IMR-90 (cell line): ENCODE measurements around the gene ZG16. TPM values are rescaled to one million over a fixed set of nuclear protein-coding genes. Genes with fewer than 3 reads are reported as not detected.

Experiments used
- ATAC-seq: fragments of 200-7000 bp; cut with Tn5 transposase; 2 replicates; pipeline ENCODE4 v1.9.1; 2020; ENCODE audit warnings: low read depth, mild to moderate bottlenecking, moderate library complexity
- BruUV-seq: library from RNA; stranded (reverse); fragments of 400-500 nt; replicated peaks from 2 replicates; lab custom pipeline; 2021; lab: Mats Ljungman, UMichigan
- CTCF ChIA-PET: fragments of 300-600 bp; formaldehyde crosslinking; extraction: SDS; loops from one replicate; lab custom pipeline; 2021; ENCODE audit warnings: antibody characterized with exemption; lab: Yijun Ruan, JAX
- POLR2A ChIA-PET: fragments of 300-600 bp; sonication (Branson Sonifier 250); formaldehyde crosslinking; loops from one replicate; lab custom pipeline; 2022; ENCODE audit warnings: antibody characterized with exemption; ENCODE audit not compliant: unreplicated experiment; lab: Charles Lee
- DNase-seq: peaks from one replicate; pipeline ENCODE4 v3.0.0; 2013
- H2AFZ ChIP-seq: replicated peaks from 2 replicates; pipeline ENCODE3; 2013; ENCODE audit warnings: low read length, mild to moderate bottlenecking; ENCODE audit not compliant: poor library complexity
- H2AK5ac ChIP-seq: 2 replicates; pipeline ENCODE4 v1.6.1; 2013; ENCODE audit warnings: low read depth, low read length, inconsistent platforms
- H2AK9ac ChIP-seq: replicated peaks from 2 replicates; pipeline ENCODE3; 2013; ENCODE audit warnings: mild to moderate bottlenecking, low read depth, low read length, moderate library complexity; ENCODE audit not compliant: poor library complexity
- H2BK120ac ChIP-seq: 2 replicates; pipeline ENCODE4 v1.6.1; 2013; ENCODE audit warnings: low read depth, low read length, inconsistent platforms
- H2BK15ac ChIP-seq: 3 replicates; pipeline ENCODE4 v1.6.1; 2013; ENCODE audit warnings: low read depth, low read length, inconsistent platforms
- H2BK20ac ChIP-seq: 2 replicates; pipeline ENCODE4 v1.6.1; 2013; ENCODE audit warnings: low read depth, mild to moderate bottlenecking, inconsistent platforms, low read length, moderate library complexity
- H2BK5ac ChIP-seq: 2 replicates; pipeline ENCODE4 v1.6.1; 2013; ENCODE audit warnings: mild to moderate bottlenecking, low read depth, low read length, inconsistent platforms; ENCODE audit not compliant: poor library complexity, severe bottlenecking
- H3K14ac ChIP-seq: replicated peaks from 2 replicates; pipeline ENCODE4 v1.6.1; 2013; ENCODE audit warnings: low read depth, low read length, inconsistent platforms
- H3K18ac ChIP-seq: 2 replicates; pipeline ENCODE4 v1.6.1; 2013; ENCODE audit warnings: low read depth, low read length, control low read depth
- H3K23ac ChIP-seq: 2 replicates; pipeline ENCODE4 v1.6.1; 2013; ENCODE audit warnings: low read depth, low read length, inconsistent platforms
- H3K27ac ChIP-seq: 2 replicates; pipeline ENCODE4 v1.5.1; 2013; ENCODE audit warnings: mild to moderate bottlenecking, control low read depth, low read length; ENCODE audit not compliant: insufficient read depth
- H3K27me3 ChIP-seq: 2 replicates; pipeline ENCODE4 v1.6.1; 2013; ENCODE audit warnings: low read length; ENCODE audit not compliant: control insufficient read depth, insufficient read depth
- H3K36me3 ChIP-seq: 2 replicates; pipeline ENCODE4 v1.6.1; 2013; ENCODE audit warnings: low read length, mixed read lengths; ENCODE audit not compliant: control insufficient read depth, insufficient read depth
- H3K4ac ChIP-seq: 2 replicates; pipeline ENCODE4 v1.6.1; 2013; ENCODE audit warnings: low read depth, low read length, inconsistent platforms
- H3K4me1 ChIP-seq: 2 replicates; pipeline ENCODE4 v1.6.1; 2013; ENCODE audit warnings: low read length, mixed read lengths; ENCODE audit not compliant: control insufficient read depth, insufficient read depth
- H3K4me2 ChIP-seq: 2 replicates; pipeline ENCODE4 v1.6.1; 2013; ENCODE audit warnings: low read depth, mild to moderate bottlenecking, control low read depth, low read length, moderate library complexity
- H3K4me3 ChIP-seq: 2 replicates; pipeline ENCODE4 v1.5.1; 2013; ENCODE audit warnings: low read depth, mild to moderate bottlenecking, control low read depth, low read length, moderate library complexity; ENCODE audit not compliant: insufficient read depth
- H3K56ac ChIP-seq: 2 replicates; pipeline ENCODE4 v1.6.1; 2013; ENCODE audit warnings: low read length, inconsistent platforms; ENCODE audit not compliant: insufficient read depth; ENCODE audit errors: extremely low read depth
- H3K79me1 ChIP-seq, 2 experiments: 2 replicates each; pipeline ENCODE4 v1.6.1; 2013; ENCODE audit warnings: low read length in 2 of 2, inconsistent platforms in 1 of 2, low read depth in 1 of 2
- H3K9ac ChIP-seq: 2 replicates; pipeline ENCODE4 v1.6.1; 2013; ENCODE audit warnings: low read depth, low read length, control low read depth
- H3K9me1 ChIP-seq: 2 replicates; pipeline ENCODE4 v1.6.1; 2013; ENCODE audit warnings: low read length, inconsistent platforms; ENCODE audit not compliant: insufficient read depth
- H3K9me3 ChIP-seq: 2 replicates; pipeline ENCODE4 v1.6.1; 2013; ENCODE audit warnings: low read length; ENCODE audit not compliant: control insufficient read depth, insufficient read depth
- H4K20me1 ChIP-seq: 2 replicates; pipeline ENCODE4 v1.6.1; 2013; ENCODE audit warnings: low read length, inconsistent platforms; ENCODE audit not compliant: insufficient read depth
- H4K5ac ChIP-seq: 2 replicates; pipeline ENCODE4 v1.6.1; 2013; ENCODE audit warnings: mild to moderate bottlenecking, low read depth, low read length, control low read depth
- H4K8ac ChIP-seq, 2 experiments: 2 replicates each; pipeline ENCODE4 v1.6.1; 2013; ENCODE audit warnings: low read depth in 2 of 2, low read length in 2 of 2, control low read depth in 1 of 2, inconsistent platforms in 1 of 2
- H4K91ac ChIP-seq: 2 replicates; pipeline ENCODE4 v1.6.1; 2013; ENCODE audit warnings: low read depth, low read length, inconsistent platforms; ENCODE audit not compliant: insufficient read depth
- BHLHE40 ChIP-seq: fragments of 150-350 bp; IDR thresholded peaks from 2 replicates; pipeline ENCODE4 v1.6.1; 2016; ENCODE audit warnings: mild to moderate bottlenecking, low read depth, low read length
- CEBPB ChIP-seq: IDR thresholded peaks from 2 replicates; pipeline ENCODE4 v1.6.1; 2012; ENCODE audit warnings: low read depth, low read length, improper control_type of control experiment
- CTCF ChIP-seq: conservative IDR thresholded peaks from 2 replicates; pipeline ENCODE4 v1.5.1; 2012; ENCODE audit warnings: mild to moderate bottlenecking, low read depth, low read length, improper control_type of control experiment
- FOS ChIP-seq: fragments of 150-350 bp; IDR thresholded peaks from 2 replicates; pipeline ENCODE4 v1.6.1; 2016; ENCODE audit warnings: low read depth, low read length
- MAZ ChIP-seq: IDR thresholded peaks from 2 replicates; pipeline ENCODE4 v1.6.1; 2012; ENCODE audit warnings: low read depth, mild to moderate bottlenecking, low read length, improper control_type of control experiment, moderate library complexity, borderline replicate concordance
- MXI1 ChIP-seq: IDR thresholded peaks from 2 replicates; pipeline ENCODE4 v1.6.1; 2012; ENCODE audit warnings: low read depth, mild to moderate bottlenecking, low read length, moderate library complexity, borderline replicate concordance
- RAD21 ChIP-seq: IDR thresholded peaks from 2 replicates; pipeline ENCODE4 v1.6.1; 2012; ENCODE audit warnings: low read length, improper control_type of control experiment
- RCOR1 ChIP-seq: IDR thresholded peaks from 2 replicates; pipeline ENCODE4 v1.6.1; 2012; ENCODE audit warnings: mild to moderate bottlenecking, low read length, improper control_type of control experiment; ENCODE audit not compliant: insufficient replicate concordance
- SMC3 ChIP-seq: fragments of 150-350 bp; IDR thresholded peaks from 2 replicates; pipeline ENCODE4 v1.6.1; 2016; ENCODE audit warnings: low read depth, mild to moderate bottlenecking, antibody characterized with exemption, low read length, moderate library complexity
- USF2 ChIP-seq: fragments of 150-350 bp; IDR thresholded peaks from 2 replicates; pipeline ENCODE4 v1.6.1; 2017; ENCODE audit warnings: mild to moderate bottlenecking, antibody characterized with exemption, low read length, low read depth
- WGBS, 2 experiments: methylation state at CpG; one replicate each; pipeline versions ENCODE4 v1.1.5 to v1.1.7; 2013; ENCODE audit warnings: missing lambda C conversion rate in 2 of 2; ENCODE audit not compliant: insufficient read length in 1 of 2; ENCODE audit errors: extremely low coverage in 2 of 2; 5-methylcytosine and 5-hydroxymethylcytosine counted together
- dilution Hi-C: fragments of 300-500 bp; cut with HindIII; formaldehyde crosslinking; loops from one replicate; pipeline ENCODE4 v1.14.3; 2018; ENCODE audit warnings: low sequenced_read_pairs; ENCODE audit not compliant: unreplicated experiment
- in situ Hi-C: fragments of 300-500 bp; cut with MboI; formaldehyde crosslinking; loops from 3 replicates; pipeline ENCODE4 v1.14.3; 2019; ENCODE audit warnings: low sequenced_read_pairs, inconsistent platforms, mixed read lengths
- intact Hi-C: fragments of 100-400 bp; cut with micrococcal nuclease; formaldehyde crosslinking; loops from 2 replicates; pipeline ENCODE4 v1.10.0; 2022
- polyA plus RNA-seq, 3 experiments: library from polyadenylated mRNA; depleted of rRNA; stranded (reverse); fragments of >200 nt; gene quantifications; 2 replicates each; pipeline ENCODE4 v1.2.3, GENCODE V29; 2012; ENCODE audit warnings: low replicate concordance in 1 of 3
- total RNA-seq: library from RNA; depleted of rRNA; stranded (reverse); fragments of >200 nt; gene quantifications from 2 replicates; pipeline ENCODE4 v1.2.3, GENCODE V29; 2012

ZG16 gene
- total and polyA plus RNA-seq, 2 of the 4 experiments (the other 2 are of a cell fraction) = not detected

- intact Hi-C loops = loop anchor here (1.0 kb wide), 1 partner anchor 41 kb away; no protein-coding TSS in a partner anchor
- Histone ChIP-seq H3K4me3 (peak overlapping the region; percentile 62), H3K4me2 (peak overlapping the region; percentile 96), H3K9me1 (0 out of 2 replicates have a peak, but pooled peaks cover 3% of the 10 kb centered on the region), H3K18ac (peak overlapping the region; percentile 79), H4K20me1 (peaks cover 30% of the 10 kb centered on the region), H3K14ac (peak overlapping the region; percentile 90), H2BK120ac (peak overlapping the region; percentile 48), H2AK9ac (peak overlapping the region; percentile 95), H2AK5ac (peak overlapping the region; percentile 89), H3K56ac (peak overlapping the region; percentile 73), H3K36me3 (peaks cover 14% of the 10 kb centered on the region), H2BK20ac (no peak overlapping the region), H3K27me3 (no peaks in the 10 kb centered on the region), H3K4ac (peak overlapping the region; percentile 91), H3K4me1 (peaks cover 20% of the 10 kb centered on the region), H2BK15ac (no peak overlapping the region; the same call in 2 of the 3 replicates), H4K8ac (peak overlapping the region; percentile 2 to 82; a peak in 2 of 4 replicates), H4K5ac (peak overlapping the region; percentile 76), H3K9me3 (no peaks in the 10 kb centered on the region), H4K91ac (peak overlapping the region; percentile 86), H3K9ac (peak overlapping the region; percentile 85), H3K23ac (peak overlapping the region; percentile 96), H3K79me1 (peaks cover 6 to 35% of the 10 kb centered on the region in 2 experiments; a peak in 3 of 4 replicates), H2BK5ac (peak overlapping the region; percentile 88), H2AFZ (peak overlapping the region; percentile 79), H3K27ac (peak overlapping the region; percentile 91)
- dilution Hi-C loops = no loop called here
- WGBS, 2 experiments = 0% methylated on average over 35 of the region's 69 CpGs; no CpG with 5 or more reads in 1 of the 2 experiments
- in situ Hi-C loops = no loop called here
- TSS peak; percentile 60 for BruUV-seq
- ATAC-seq = peak; percentile 22
- CTCF ChIA-PET = interaction anchor here (0.5 to 2.4 kb wide), 4 partner anchors 9 to 1317 kb away, joined by 3 to 10 read pairs (median 4); partner anchors contain the start of genes KIF22 and PAGR1
- POLR2A ChIA-PET = no interaction called here
- TF ChIP-seq RAD21 = peak; percentile 82
- peak; percentile 90 for TF ChIP-seq MXI1
- peak; percentile 66 for TF ChIP-seq CTCF
- TF ChIP-seq BHLHE40 = peak; percentile 63
- no peak for TF ChIP-seq RCOR1
- peak; percentile 71 for TF ChIP-seq MAZ
- peak; percentile 42 for TF ChIP-seq CEBPB
- TF ChIP-seq USF2 = peak; percentile 70
- TF ChIP-seq SMC3 = peak; percentile 46; the same call in 1 of the 2 replicates
- no peak for TF ChIP-seq FOS
- DNase-seq = peak; percentile 91
Observed at GRCh38 chr16:29807426-29808218, 29.6 kb downstream of the ZG16 start.
